Body of pancreas (tissue), 4 donors: ENCODE data around the gene ESM1. TPM values are rescaled to one million over a fixed set of nuclear protein-coding genes. Genes with fewer than 3 reads are reported as not detected.
A peak's percentile ranks its signal among the peaks of the same experiment; 100 is the strongest.

Experiments used
- ATAC-seq: fragments of 150-250 bp; one replicate; pipeline ENCODE4 v1.9.1; 2016
- DNase-seq, 4 donors: peaks; one replicate each; pipeline ENCODE4 v3.0.0-alpha.2; 2019
- H3K27ac ChIP-seq, 4 donors: fragments of 200-600 bp; sonication (generic); 1 replicate in 3 of 4; 2 replicates in 1 of 4; pipeline versions ENCODE4 v1.5.1 to v1.6.1; 2016 to 2019; ENCODE audit warnings: mild to moderate bottlenecking in 1 of 4, mixed read lengths in 1 of 4, moderate library complexity in 1 of 4
- H3K27me3 ChIP-seq, 2 donors: fragments of 200-600 bp; sonication (generic); one replicate each; pipeline ENCODE4 v1.6.0; 2016; ENCODE audit warnings: mild to moderate bottlenecking in 1 of 2
- H3K36me3 ChIP-seq, 2 donors: fragments of 200-600 bp; sonication (generic); replicated peaks in 1 of 2; 2 replicates each; pipeline ENCODE4 v1.5.1; 2016; ENCODE audit warnings: low read depth in 2 of 2; ENCODE audit not compliant: insufficient read depth in 1 of 2
- H3K4me1 ChIP-seq: fragments of 200-600 bp; sonication (generic); one replicate; pipeline ENCODE4 v1.6.0; 2016
- H3K4me3 ChIP-seq, 2 donors: fragments of 200-600 bp; sonication (generic); 1 replicate in 1 of 2; 2 replicates in 1 of 2; pipeline ENCODE4 v1.5.1; 2016 to 2019
- H3K9me3 ChIP-seq, 3 donors: fragments of 200-600 bp; sonication (generic); 1 replicate in 2 of 3; 2 replicates in 1 of 3; pipeline ENCODE4 v1.5.1; 2016
- CTCF ChIP-seq, 7 experiments: fragments of 450-650 bp in 4 of 7; fragments of 200-600 bp in 3 of 7; sonication (generic) in 3 of 7; IDR thresholded peaks; one replicate each; pipeline ENCODE4 v1.5.1; 2016 to 2019; ENCODE audit warnings: antibody characterized with exemption in 7 of 7
- POLR2A ChIP-seq, 3 donors: fragments of 450-650 bp; IDR thresholded peaks; one replicate each; pipeline ENCODE4 v1.6.1; 2016; ENCODE audit warnings: antibody characterized with exemption in 3 of 3, mild to moderate bottlenecking in 2 of 3
- WGBS, 2 donors: methylation state at CpG; one replicate each; pipeline ENCODE4 v1.1.5; 2017; 5-methylcytosine and 5-hydroxymethylcytosine counted together
- intact Hi-C: fragments of 100-400 bp; cut with DNase I; formaldehyde crosslinking; loops from one replicate; pipeline ENCODE4 v1.15.1; 2023
- total RNA-seq, 2 donors: library from RNA; depleted of rRNA; stranded (reverse); fragments of >200 nt; gene quantifications; one replicate each; pipeline ENCODE4 v1.1.0, GENCODE V29; 2016

The ESM1 gene
- total RNA-seq, 2 donors from 2014 or later, result 0.52 TPM; not detected in 1

DNA sequence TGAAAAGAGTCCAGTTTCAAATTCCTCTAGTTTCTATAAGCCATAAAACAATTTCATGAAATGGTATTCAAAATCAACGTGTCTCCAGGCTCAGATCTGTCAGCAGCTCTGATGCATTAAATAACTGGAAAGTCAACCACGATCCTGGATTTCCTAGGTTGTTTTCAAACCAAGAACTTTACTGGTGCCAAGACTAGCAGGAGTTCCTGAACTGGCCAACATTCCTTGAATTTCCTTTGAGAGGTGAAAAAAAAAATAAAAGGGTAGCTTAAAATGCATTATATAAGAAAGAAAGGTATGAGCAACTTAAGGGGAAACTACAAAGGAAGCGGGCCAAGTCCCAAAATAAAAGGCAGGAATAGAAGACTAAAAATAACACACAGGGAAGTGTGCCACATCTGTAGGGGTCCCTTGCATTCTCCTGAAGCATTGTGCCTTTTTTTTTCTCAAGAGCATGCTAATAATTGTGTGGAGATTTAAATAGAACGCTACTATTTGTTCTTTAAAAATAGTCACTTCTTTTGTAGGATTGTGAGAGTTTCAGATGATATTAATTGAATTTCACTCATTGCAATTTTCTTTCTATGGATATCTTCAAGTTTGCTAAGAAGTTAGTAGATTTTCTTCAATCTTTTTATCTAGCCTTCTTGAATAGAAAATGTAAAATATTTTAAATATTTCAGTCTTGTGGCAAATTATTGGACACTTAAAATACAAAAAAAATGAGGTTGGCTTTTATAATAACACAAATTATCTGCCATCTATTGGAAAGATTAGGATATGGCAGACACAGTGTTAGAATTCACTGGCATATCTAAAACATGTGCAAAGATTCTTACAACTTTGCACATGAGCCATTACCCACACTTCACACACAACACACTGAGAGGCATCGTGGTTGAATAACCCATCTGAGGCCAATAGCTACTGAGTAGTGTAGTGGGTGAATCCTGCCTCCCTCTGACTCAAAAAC lies 15.3 kb downstream of the ESM1 start:
- TF ChIP-seq POLR2A (IDR thresholded peaks at IDR 0.05) (no peak), CTCF (IDR thresholded peaks at IDR 0.05) (no peak)
- 55 to 70% methylated on average over 5 of the region's 5 CpGs for WGBS, 2 donors
- H3K9me3 ChIP-seq, result no peaks in the 10 kb centered on the region
- H3K27ac ChIP-seq, result no peak overlapping the region
- no peaks in the 10 kb centered on the region for H3K36me3 ChIP-seq
- H3K4me1 ChIP-seq, result no peaks in the 10 kb centered on the region
- no peak overlapping the region for H3K4me3 ChIP-seq
- DNase-seq (no peak), ATAC-seq (no peak)
- intact Hi-C loops, result no loop called here
- H3K27me3 ChIP-seq, result no peaks in the 10 kb centered on the region

GRCh38 chr5:54969242-54969641 lies 16.2 kb downstream of the ESM1 start:
- WGBS, 2 donors, result 76 to 79% methylated on average over 4 of the region's 4 CpGs
- H3K27ac ChIP-seq, result no peak overlapping the region
- H3K4me1 ChIP-seq, result no peaks in the 10 kb centered on the region
- no peak for TF ChIP-seq CTCF (IDR thresholded peaks at IDR 0.05)
- TF ChIP-seq POLR2A (IDR thresholded peaks at IDR 0.05), result no peak
- no peak overlapping the region for H3K4me3 ChIP-seq
- no peaks in the 10 kb centered on the region for H3K9me3 ChIP-seq
- H3K36me3 ChIP-seq, result no peaks in the 10 kb centered on the region
- ATAC-seq (no peak), DNase-seq (no peak)
- H3K27me3 ChIP-seq, result no peaks in the 10 kb centered on the region
- intact Hi-C loops, result no loop called here

GRCh38 chr5:54965806-54966205 lies 19.6 kb downstream of the ESM1 start:
- Histone ChIP-seq H3K27me3 (no peaks in the 10 kb centered on the region), H3K9me3 (no peaks in the 10 kb centered on the region), H3K4me3 (no peak overlapping the region), H3K27ac (no peak overlapping the region), H3K36me3 (no peaks in the 10 kb centered on the region), H3K4me1 (no peaks in the 10 kb centered on the region)
- ATAC-seq (no peak), DNase-seq (peak in 1 of 4 donors; percentile 6)
- TF ChIP-seq POLR2A (IDR thresholded peaks at IDR 0.05), result no peak
- TF ChIP-seq CTCF (IDR thresholded peaks at IDR 0.05), result no peak
- intact Hi-C loops, result no loop called here
- 34 to 42% methylated on average over 3 of the region's 3 CpGs for WGBS, 2 donors

DNA sequence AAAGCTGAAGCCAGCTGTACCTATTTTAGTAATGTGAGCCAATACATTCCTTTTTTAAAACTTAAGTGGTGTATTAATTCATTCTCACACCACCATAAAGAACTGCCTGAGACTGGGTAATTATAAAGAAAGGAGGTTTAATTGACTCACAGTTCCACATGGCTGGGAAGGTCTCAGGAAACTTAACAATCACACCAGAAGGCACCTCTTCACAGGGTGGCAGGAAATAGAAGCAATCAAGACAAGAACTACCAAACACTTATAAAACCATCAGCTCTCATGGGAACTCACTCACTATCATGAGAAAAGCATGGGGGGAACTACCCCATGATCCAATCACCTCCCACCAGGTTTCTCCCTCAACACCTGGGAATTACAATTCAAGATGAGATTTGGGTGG lies 21.0 kb downstream of the ESM1 start:
- Histone ChIP-seq H3K4me1 (no peaks in the 10 kb centered on the region), H3K27ac (no peak overlapping the region), H3K4me3 (no peak overlapping the region), H3K27me3 (no peaks in the 10 kb centered on the region), H3K36me3 (no peaks in the 10 kb centered on the region), H3K9me3 (no peaks in the 10 kb centered on the region)
- TF ChIP-seq POLR2A (IDR thresholded peaks at IDR 0.05) (no peak), CTCF (IDR thresholded peaks at IDR 0.05) (no peak)
- DNase-seq, result no peak
- ATAC-seq, result no peak
- intact Hi-C loops, result no loop called here
